ENCODE data around the gene SGCD.

The SGCD gene

GRCh38 chr5:156326718-156327259 lies at the start of gene SGCD:
Gene SGCD (plus strand): TSS chr5:156327164.
- DNase-seq, result peak; percentile 15

GRCh38 chr5:156277290-156277689 lies 49.7 kb upstream of the SGCD start:
- DNase-seq, result no peak

- no peak for DNase-seq
Observed at GRCh38 chr5:156295431-156295830, 31.5 kb upstream of the SGCD start.

- DNase-seq, result no peak
Observed at GRCh38 chr5:156310115-156310514, 16.8 kb upstream of the SGCD start.

- DNase-seq, result no peak
Observed at GRCh38 chr5:156312897-156313694, 13.9 kb upstream of the SGCD start.

- no peak for DNase-seq
Observed at GRCh38 chr5:156314416-156314815, 12.5 kb upstream of the SGCD start.

- DNase-seq, result no peak
Observed at GRCh38 chr5:156322666-156323065, 4.3 kb upstream of the SGCD start.

- no peak for DNase-seq
Observed at GRCh38 chr5:156327296-156327695, 332 bp downstream of the SGCD start.

- no peak for DNase-seq
Observed at GRCh38 chr5:156328161-156328560, 1.2 kb downstream of the SGCD start.

- no peak for DNase-seq
Observed at GRCh38 chr5:156328766-156329165, 1.8 kb downstream of the SGCD start.

- no peak for DNase-seq
Observed at GRCh38 chr5:156329171-156329611, 2.2 kb downstream of the SGCD start.

GRCh38 chr5:156330141-156330870 lies 3.3 kb downstream of the SGCD start:
- no peak for DNase-seq

GRCh38 chr5:156331181-156331580 lies 4.2 kb downstream of the SGCD start:
- no peak for DNase-seq

- no peak for DNase-seq
Observed at GRCh38 chr5:156331845-156332244, 4.9 kb downstream of the SGCD start.

GRCh38 chr5:156332245-156332644 lies 5.3 kb downstream of the SGCD start:
- DNase-seq, result no peak

- no peak for DNase-seq
Observed at GRCh38 chr5:156339139-156339841, 12.3 kb downstream of the SGCD start.

GRCh38 chr5:156340893-156341292 lies 13.9 kb downstream of the SGCD start:
- DNase-seq, result no peak

- no peak for DNase-seq
Observed at GRCh38 chr5:156350256-156350655, 23.3 kb downstream of the SGCD start.

- DNase-seq, result no peak
Observed at GRCh38 chr5:156351423-156351822, 24.5 kb downstream of the SGCD start.

- DNase-seq, result no peak
Observed at GRCh38 chr5:156354571-156354970, 27.6 kb downstream of the SGCD start.

- no peak for DNase-seq
Observed at GRCh38 chr5:156356238-156356637, 29.3 kb downstream of the SGCD start.

- no peak for DNase-seq
Observed at GRCh38 chr5:156359476-156359875, 32.5 kb downstream of the SGCD start.

- DNase-seq, result no peak
Observed at GRCh38 chr5:156361436-156362109, 34.6 kb downstream of the SGCD start.

Data from GOT3 (cell line).